RWPE2 (cell line): ENCODE results near the gene RASGEF1C.

Experiments used
- ATAC-seq: fragments of 200-7000 bp; cut with Tn5 transposase; 3 replicates; pipeline ENCODE4 v1.9.1; 2021; ENCODE audit warnings: low read depth
- DNase-seq: peaks from one replicate; pipeline ENCODE4 v3.0.0-alpha.2; 2020; ENCODE audit warnings: low spot score
- H3K27ac ChIP-seq: fragments of 450-650 bp; 2 replicates; pipeline ENCODE4 v1.5.1; 2017; ENCODE audit warnings: mild to moderate bottlenecking; ENCODE audit not compliant: poor library complexity, severe bottlenecking
- H3K27me3 ChIP-seq: fragments of 250-450 bp; sonication (Bioruptor Pico); 2 replicates; pipeline ENCODE4 v1.5.1; 2021; ENCODE audit warnings: mild to moderate bottlenecking, moderate library complexity; ENCODE audit not compliant: insufficient read depth, poor library complexity, severe bottlenecking
- H3K36me3 ChIP-seq: fragments of 250-450 bp; sonication (Bioruptor Pico); 2 replicates; pipeline ENCODE4 v1.5.1; 2020; ENCODE audit warnings: low read depth, mild to moderate bottlenecking, moderate library complexity
- H3K4me1 ChIP-seq: fragments of 250-450 bp; sonication (Bioruptor Pico); 2 replicates; pipeline ENCODE4 v1.5.1; 2021; ENCODE audit warnings: mild to moderate bottlenecking, moderate library complexity; ENCODE audit not compliant: insufficient read depth, poor library complexity, severe bottlenecking
- H3K4me3 ChIP-seq: fragments of 250-450 bp; sonication (Bioruptor Pico); 2 replicates; pipeline ENCODE4 v1.5.1; 2021; ENCODE audit warnings: mild to moderate bottlenecking, moderate library complexity; ENCODE audit not compliant: severe bottlenecking
- H3K9me3 ChIP-seq: fragments of 250-450 bp; sonication (Bioruptor Pico); 2 replicates; pipeline ENCODE4 v1.5.1; 2021; ENCODE audit warnings: mild to moderate bottlenecking, moderate library complexity; ENCODE audit not compliant: severe bottlenecking
- CTCF ChIP-seq: fragments of 450-650 bp; IDR thresholded peaks from one replicate; pipeline ENCODE4 v1.5.1; 2017; ENCODE audit warnings: mild to moderate bottlenecking, moderate library complexity; ENCODE audit not compliant: poor library complexity, severe bottlenecking

Gene RASGEF1C

GRCh38 chr5:180075703-180076102 lies 133.3 kb downstream of the RASGEF1C start:
- H3K9me3 ChIP-seq, result no peaks in the 10 kb centered on the region
- no peak overlapping the region for H3K4me3 ChIP-seq
- no peak overlapping the region for H3K27ac ChIP-seq
- DNase-seq (no peak), ATAC-seq (no peak)
- no peaks in the 10 kb centered on the region for H3K36me3 ChIP-seq
- no peaks in the 10 kb centered on the region for H3K27me3 ChIP-seq
- H3K4me1 ChIP-seq, result no peaks in the 10 kb centered on the region
- TF ChIP-seq CTCF, result no peak

- DNase-seq (no peak), ATAC-seq (no peak)
- H3K9me3 ChIP-seq, result no peaks in the 10 kb centered on the region
- no peak overlapping the region for H3K27ac ChIP-seq
- H3K27me3 ChIP-seq, result no peaks in the 10 kb centered on the region
- H3K36me3 ChIP-seq, result no peaks in the 10 kb centered on the region
- H3K4me1 ChIP-seq, result peaks cover 9% of the 10 kb centered on the region
- no peak overlapping the region for H3K4me3 ChIP-seq
- TF ChIP-seq CTCF, result no peak
Observed at GRCh38 chr5:180074462-180074861, 134.5 kb downstream of the RASGEF1C start.

GRCh38 chr5:180072556-180072955 lies 136.5 kb downstream of the RASGEF1C start:
- Histone ChIP-seq H3K4me3 (no peak overlapping the region), H3K4me1 (peaks cover 11% of the 10 kb centered on the region), H3K36me3 (no peaks in the 10 kb centered on the region), H3K27ac (no peak overlapping the region), H3K9me3 (no peaks in the 10 kb centered on the region), H3K27me3 (no peaks in the 10 kb centered on the region)
- DNase-seq, result no peak
- no peak for TF ChIP-seq CTCF
- ATAC-seq, result no peak

- H3K36me3 ChIP-seq, result no peaks in the 10 kb centered on the region
- H3K4me3 ChIP-seq, result peak overlapping the region; percentile 95
- peak overlapping the region; percentile 47 for H3K27ac ChIP-seq
- H3K4me1 ChIP-seq, result peaks cover 11% of the 10 kb centered on the region
- DNase-seq, result no peak
- no peak for ATAC-seq
- H3K9me3 ChIP-seq, result no peaks in the 10 kb centered on the region
- no peaks in the 10 kb centered on the region for H3K27me3 ChIP-seq
- TF ChIP-seq CTCF, result no peak
Observed at GRCh38 chr5:180072256-180072548, 136.8 kb downstream of the RASGEF1C start.

GRCh38 chr5:180071531-180072255 lies 137.3 kb downstream of the RASGEF1C start, which contains the start of gene RNF130:
TSS of gene RNF130 (minus strand) at chr5:180071759. CDS start at chr5:180071702, 57 bp downstream.
- DNase-seq (peak; percentile 92), ATAC-seq (peak; percentile 69)
- H3K36me3 ChIP-seq, result no peaks in the 10 kb centered on the region
- no peaks in the 10 kb centered on the region for H3K27me3 ChIP-seq
- H3K9me3 ChIP-seq, result no peaks in the 10 kb centered on the region
- peaks cover 11% of the 10 kb centered on the region for H3K4me1 ChIP-seq
- peak within 1 kb of the TSS; percentile 47 for H3K27ac ChIP-seq
- no peak for TF ChIP-seq CTCF
- H3K4me3 ChIP-seq, result peak within 1 kb of the TSS; percentile 95
